Osteoblast (primary cell): ENCODE data around the gene VAV3. TPM values are rescaled to one million over a fixed set of nuclear protein-coding genes. Genes with fewer than 3 reads are reported as not detected.
A peak's percentile ranks its signal among the peaks of the same experiment; 100 is the strongest.

Source experiments
- DNase-seq: peaks from one replicate; pipeline ENCODE4 v3.0.0; 2011; ENCODE audit warnings: low spot score, mixed read lengths; ENCODE audit not compliant: insufficient read length; ENCODE audit errors: missing footprints
- H2AFZ ChIP-seq: 2 replicates; pipeline ENCODE4 v1.6.0; 2011; ENCODE audit warnings: mild to moderate bottlenecking, low read length
- H3K27ac ChIP-seq: 2 replicates; pipeline ENCODE4 v1.5.1; 2011; ENCODE audit warnings: mild to moderate bottlenecking, low read depth, low read length, moderate library complexity
- H3K27me3 ChIP-seq: 2 replicates; pipeline ENCODE4 v1.6.0; 2012; ENCODE audit warnings: mild to moderate bottlenecking, control low read depth, inconsistent platforms, low read length, moderate library complexity; ENCODE audit not compliant: insufficient read depth
- H3K36me3 ChIP-seq: 2 replicates; pipeline ENCODE4 v1.5.1; 2011; ENCODE audit warnings: mild to moderate bottlenecking, low read length, control low read depth, moderate library complexity; ENCODE audit not compliant: insufficient read depth
- H3K4me1 ChIP-seq: 2 replicates; pipeline ENCODE4 v1.5.1; 2011; ENCODE audit warnings: mild to moderate bottlenecking, low read length, control low read depth, moderate library complexity; ENCODE audit not compliant: insufficient read depth
- H3K4me2 ChIP-seq: 2 replicates; pipeline ENCODE4 v1.6.0; 2011; ENCODE audit warnings: mild to moderate bottlenecking, low read length; ENCODE audit not compliant: insufficient read depth
- H3K4me3 ChIP-seq: fragments of 200-600 bp; sonication (generic); 3 replicates; pipeline ENCODE4 v1.5.1; 2012; ENCODE audit warnings: mild to moderate bottlenecking, low read length, inconsistent platforms; ENCODE audit not compliant: insufficient read depth
- H3K79me2 ChIP-seq: 2 replicates; pipeline ENCODE4 v1.6.0; 2012; ENCODE audit warnings: mild to moderate bottlenecking, low read length, control low read depth, inconsistent platforms; ENCODE audit not compliant: insufficient read depth
- H3K9me3 ChIP-seq: 2 replicates; pipeline ENCODE4 v1.5.1; 2011; ENCODE audit warnings: low read depth, low read length, control low read depth
- H4K20me1 ChIP-seq: 2 replicates; pipeline ENCODE4 v1.6.0; 2012; ENCODE audit warnings: mild to moderate bottlenecking, low read length, control low read depth; ENCODE audit not compliant: insufficient read depth
- total RNA-seq: library from RNA; depleted of rRNA; stranded (reverse); fragments of >200 nt; gene quantifications from 2 replicates; pipeline ENCODE4 v1.2.3, GENCODE V29; 2012
- TF ChIP-seq, protein P1 (sequence below): IDR thresholded peaks from 2 replicates; pipeline ENCODE4 v1.5.1; 2011; ENCODE audit warnings: mild to moderate bottlenecking, low read depth, low read length, moderate library complexity; ENCODE audit errors: extremely low read depth

Gene VAV3
- total RNA-seq, 1 donor = 0.72 TPM

DNA sequence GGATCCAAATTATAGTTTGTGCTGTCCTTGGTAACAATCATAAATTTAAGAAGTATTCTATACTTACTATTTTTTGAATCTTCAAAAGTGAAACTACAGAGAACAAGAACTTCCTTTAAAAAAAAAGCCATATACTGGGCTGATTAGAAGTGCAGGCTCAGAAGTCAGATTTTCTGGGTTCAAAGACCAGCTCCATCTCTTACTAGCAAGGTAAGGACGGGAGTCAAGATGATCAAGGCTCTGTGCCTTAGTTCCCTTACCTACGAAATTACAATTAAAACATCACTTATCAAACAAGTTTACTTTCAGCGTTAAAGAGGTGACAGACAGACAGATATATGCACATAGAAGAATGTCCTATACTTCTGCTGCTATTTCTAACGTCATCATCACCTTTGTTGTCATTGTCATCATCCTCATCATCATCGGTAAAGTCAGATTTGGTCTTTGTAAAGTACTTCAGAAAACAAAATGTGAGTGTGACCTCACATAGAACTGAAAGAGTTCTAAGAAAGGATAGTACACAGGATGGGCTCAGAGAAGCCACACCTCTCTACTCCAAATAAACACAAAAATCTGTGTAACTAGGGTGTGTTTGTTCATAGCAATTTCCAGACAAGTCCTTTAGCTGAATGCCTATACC lies 178.7 kb downstream of the VAV3 start:
- Histone ChIP-seq H3K4me3 (no peak overlapping the region), H3K79me2 (no peaks in the 10 kb centered on the region), H2AFZ (peak overlapping the region; percentile 29), H3K4me2 (no peak overlapping the region), H3K36me3 (no peaks in the 10 kb centered on the region), H3K27ac (no peak overlapping the region), H4K20me1 (no peaks in the 10 kb centered on the region), H3K9me3 (no peaks in the 10 kb centered on the region), H3K4me1 (no peaks in the 10 kb centered on the region), H3K27me3 (no peaks in the 10 kb centered on the region)
- TF ChIP-seq, protein P1, sequence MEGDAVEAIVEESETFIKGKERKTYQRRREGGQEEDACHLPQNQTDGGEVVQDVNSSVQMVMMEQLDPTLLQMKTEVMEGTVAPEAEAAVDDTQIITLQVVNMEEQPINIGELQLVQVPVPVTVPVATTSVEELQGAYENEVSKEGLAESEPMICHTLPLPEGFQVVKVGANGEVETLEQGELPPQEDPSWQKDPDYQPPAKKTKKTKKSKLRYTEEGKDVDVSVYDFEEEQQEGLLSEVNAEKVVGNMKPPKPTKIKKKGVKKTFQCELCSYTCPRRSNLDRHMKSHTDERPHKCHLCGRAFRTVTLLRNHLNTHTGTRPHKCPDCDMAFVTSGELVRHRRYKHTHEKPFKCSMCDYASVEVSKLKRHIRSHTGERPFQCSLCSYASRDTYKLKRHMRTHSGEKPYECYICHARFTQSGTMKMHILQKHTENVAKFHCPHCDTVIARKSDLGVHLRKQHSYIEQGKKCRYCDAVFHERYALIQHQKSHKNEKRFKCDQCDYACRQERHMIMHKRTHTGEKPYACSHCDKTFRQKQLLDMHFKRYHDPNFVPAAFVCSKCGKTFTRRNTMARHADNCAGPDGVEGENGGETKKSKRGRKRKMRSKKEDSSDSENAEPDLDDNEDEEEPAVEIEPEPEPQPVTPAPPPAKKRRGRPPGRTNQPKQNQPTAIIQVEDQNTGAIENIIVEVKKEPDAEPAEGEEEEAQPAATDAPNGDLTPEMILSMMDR = no peak
- DNase-seq = no peak

DNA sequence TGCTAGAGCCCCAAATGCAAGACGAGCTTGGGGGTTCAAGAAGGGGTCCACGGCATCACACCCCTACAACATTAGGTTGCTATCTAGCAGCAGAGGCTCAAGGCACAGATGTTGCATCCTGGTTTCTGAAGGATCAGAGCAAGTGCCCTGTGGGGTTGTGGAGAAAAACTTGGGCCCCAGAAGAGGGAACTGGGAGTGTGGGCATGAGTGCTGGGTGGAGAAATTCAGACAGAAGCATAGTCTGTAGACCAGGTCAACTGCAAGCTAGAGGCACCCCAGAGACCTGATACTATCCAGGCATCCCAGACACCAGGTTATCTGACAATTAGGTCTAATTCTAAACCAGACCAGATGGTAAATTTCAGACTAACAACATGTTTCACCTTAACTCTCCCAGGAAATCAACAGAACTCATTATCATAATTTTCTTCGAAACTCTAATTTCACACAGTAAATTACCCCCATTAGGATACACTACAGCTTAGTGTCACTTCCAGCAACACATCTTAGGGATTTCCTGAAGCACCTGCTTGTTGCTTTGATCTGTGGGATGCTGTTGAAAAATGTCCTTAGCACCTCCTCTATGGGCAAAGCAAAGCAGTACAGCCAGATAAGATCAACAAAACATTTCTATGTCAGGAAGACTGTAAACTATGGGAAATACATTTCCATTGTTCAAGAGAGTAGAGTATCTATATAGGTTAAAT lies 179.3 kb downstream of the VAV3 start:
- Histone ChIP-seq H3K79me2 (no peaks in the 10 kb centered on the region), H2AFZ (peak overlapping the region; percentile 29), H3K4me3 (no peak overlapping the region), H3K27me3 (no peaks in the 10 kb centered on the region), H3K27ac (no peak overlapping the region), H3K9me3 (no peaks in the 10 kb centered on the region), H3K36me3 (no peaks in the 10 kb centered on the region), H4K20me1 (no peaks in the 10 kb centered on the region), H3K4me2 (no peak overlapping the region), H3K4me1 (no peaks in the 10 kb centered on the region)
- DNase-seq = no peak
- TF ChIP-seq, protein P1 = no peak

DNA sequence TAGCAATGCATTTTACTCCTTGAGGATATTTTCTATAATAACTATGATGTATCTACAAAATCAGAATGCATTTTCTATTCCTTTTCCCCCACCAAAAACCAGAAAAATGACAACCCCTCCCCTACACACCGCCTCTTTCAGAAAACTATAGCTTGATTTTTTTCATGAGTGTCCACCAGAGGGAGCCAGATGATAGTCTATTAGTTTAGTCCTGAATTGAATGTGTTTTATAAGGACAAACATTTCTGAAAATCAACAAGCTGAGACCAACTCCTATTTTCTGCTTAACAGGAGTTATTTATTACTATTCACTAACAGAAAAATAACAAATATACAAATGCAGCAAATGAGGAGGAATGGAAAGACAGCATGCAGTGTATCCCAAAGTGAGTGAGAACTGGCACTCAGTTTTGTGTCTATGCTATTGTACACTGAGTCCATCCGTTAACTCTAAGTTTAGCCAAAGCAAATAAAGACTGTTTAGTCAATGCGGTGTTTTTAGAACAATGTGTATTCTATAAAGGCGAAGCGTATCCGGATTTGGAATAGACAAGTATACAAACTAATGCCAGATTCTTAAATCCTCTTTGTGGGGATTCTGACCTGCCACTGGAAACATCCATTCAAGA lies 182.6 kb downstream of the VAV3 start:
- TF ChIP-seq, protein P1 = peak; percentile 57
- no peaks in the 10 kb centered on the region for H4K20me1 ChIP-seq

DNA sequence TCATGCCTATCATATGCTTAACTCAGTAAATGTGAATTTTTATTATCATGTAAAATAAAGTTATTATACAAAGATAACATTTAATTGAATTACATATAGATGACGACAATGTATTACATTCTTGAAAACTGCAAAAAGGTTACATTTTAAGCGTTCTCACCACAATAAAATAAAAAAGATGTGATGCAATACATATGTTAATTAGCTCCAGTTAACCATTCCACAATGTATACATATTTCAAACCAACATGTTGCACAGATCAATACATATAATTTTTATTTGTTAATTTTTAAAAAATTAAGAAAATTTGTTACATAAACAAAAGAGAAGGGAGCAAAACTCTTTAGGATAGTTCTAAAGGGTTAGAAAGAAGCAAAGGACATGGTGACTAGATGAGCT lies 183.7 kb downstream of the VAV3 start:
- Histone ChIP-seq H3K36me3 (no peaks in the 10 kb centered on the region), H4K20me1 (no peaks in the 10 kb centered on the region), H3K9me3 (no peaks in the 10 kb centered on the region), H2AFZ (no peak overlapping the region), H3K79me2 (no peaks in the 10 kb centered on the region), H3K4me1 (no peaks in the 10 kb centered on the region), H3K27me3 (no peaks in the 10 kb centered on the region), H3K27ac (no peak overlapping the region), H3K4me2 (no peak overlapping the region), H3K4me3 (no peak overlapping the region)
- no peak for DNase-seq
- TF ChIP-seq, protein P1 = no peak

More for the DNA sequence above, 182.6 kb downstream of the VAV3 start:
- Histone ChIP-seq H3K4me1 (no peaks in the 10 kb centered on the region), H3K79me2 (no peaks in the 10 kb centered on the region), H3K27me3 (no peaks in the 10 kb centered on the region), H3K27ac (no peak overlapping the region), H3K4me2 (no peak overlapping the region), H2AFZ (peak overlapping the region; percentile 41), H3K4me3 (no peak overlapping the region), H3K9me3 (no peaks in the 10 kb centered on the region), H3K36me3 (no peaks in the 10 kb centered on the region)
- DNase-seq = peak; percentile 34
